ENCODE results near the gene TDG. TPM values are rescaled to one million over a fixed set of nuclear protein-coding genes. Genes with fewer than 3 reads are reported as not detected.

TDG gene
- total and polyA plus RNA-seq, 10 of the 15 experiments (the other 5 are each of a cell fraction or from before 2014, with no cell fraction given), result 29.7 to 68.8 (median 51.2) TPM

GRCh38 chr12:104002686-104003085 lies 37.0 kb downstream of the TDG start (continued):
- TF ChIP-seq REST (IDR thresholded peaks at IDR 0.05; ENCODE audit: low read depth, low read length) (no peak), SUZ12 (IDR thresholded peaks at IDR 0.05; ENCODE audit: unreplicated experiment) (no peak), FOXK2 (IDR thresholded peaks at IDR 0.05) (no peak), HDAC6 (IDR thresholded peaks at IDR 0.05; ENCODE audit: unreplicated experiment) (no peak)
- TF ChIP-seq, protein P1, sequence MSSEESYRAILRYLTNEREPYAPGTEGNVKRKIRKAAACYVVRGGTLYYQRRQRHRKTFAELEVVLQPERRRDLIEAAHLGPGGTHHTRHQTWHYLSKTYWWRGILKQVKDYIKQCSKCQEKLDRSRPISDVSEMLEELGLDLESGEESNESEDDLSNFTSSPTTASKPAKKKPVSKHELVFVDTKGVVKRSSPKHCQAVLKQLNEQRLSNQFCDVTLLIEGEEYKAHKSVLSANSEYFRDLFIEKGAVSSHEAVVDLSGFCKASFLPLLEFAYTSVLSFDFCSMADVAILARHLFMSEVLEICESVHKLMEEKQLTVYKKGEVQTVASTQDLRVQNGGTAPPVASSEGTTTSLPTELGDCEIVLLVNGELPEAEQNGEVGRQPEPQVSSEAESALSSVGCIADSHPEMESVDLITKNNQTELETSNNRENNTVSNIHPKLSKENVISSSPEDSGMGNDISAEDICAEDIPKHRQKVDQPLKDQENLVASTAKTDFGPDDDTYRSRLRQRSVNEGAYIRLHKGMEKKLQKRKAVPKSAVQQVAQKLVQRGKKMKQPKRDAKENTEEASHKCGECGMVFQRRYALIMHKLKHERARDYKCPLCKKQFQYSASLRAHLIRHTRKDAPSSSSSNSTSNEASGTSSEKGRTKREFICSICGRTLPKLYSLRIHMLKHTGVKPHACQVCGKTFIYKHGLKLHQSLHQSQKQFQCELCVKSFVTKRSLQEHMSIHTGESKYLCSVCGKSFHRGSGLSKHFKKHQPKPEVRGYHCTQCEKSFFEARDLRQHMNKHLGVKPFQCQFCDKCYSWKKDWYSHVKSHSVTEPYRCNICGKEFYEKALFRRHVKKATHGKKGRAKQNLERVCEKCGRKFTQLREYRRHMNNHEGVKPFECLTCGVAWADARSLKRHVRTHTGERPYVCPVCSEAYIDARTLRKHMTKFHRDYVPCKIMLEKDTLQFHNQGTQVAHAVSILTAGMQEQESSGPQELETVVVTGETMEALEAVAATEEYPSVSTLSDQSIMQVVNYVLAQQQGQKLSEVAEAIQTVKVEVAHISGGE (CRISPR knock-in tag; IDR thresholded peaks at IDR 0.05), result no peak

DNA sequence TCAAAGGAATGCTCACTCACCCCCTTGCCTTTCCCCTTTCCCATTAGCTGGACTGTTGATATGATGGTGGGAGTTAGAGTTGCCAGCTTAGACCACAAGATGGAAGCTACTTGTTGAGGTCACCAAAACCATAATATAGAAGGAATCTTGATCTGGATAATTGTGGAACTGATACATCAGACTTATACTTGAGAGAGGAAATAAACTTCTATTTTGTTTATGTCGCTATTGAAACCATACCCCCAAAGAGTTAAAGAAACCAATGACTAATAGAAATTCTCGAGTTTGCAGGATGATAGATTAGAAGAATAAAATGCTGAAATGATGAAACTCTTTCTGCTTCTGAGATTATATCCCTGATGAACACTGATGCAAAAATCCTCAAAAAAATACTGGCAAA lies 37.9 kb downstream of the TDG start:
- Histone ChIP-seq H3K79me2 (ENCODE audit: control insufficient read depth, insufficient read depth, low read length) (no peaks in the 10 kb centered on the region), H3K4me3 (no peak overlapping the region), H4K20me1 (ENCODE audit: control insufficient read depth, insufficient read depth) (no peaks in the 10 kb centered on the region), H3K27me3 (replicated peaks in 1 of 2; ENCODE audit: control insufficient read depth in 2 of 2, insufficient read depth in 2 of 2, low read length in 1 of 2) (no peaks in the 10 kb centered on the region), H3K36me3 (ENCODE audit: control insufficient read depth in 2 of 2, insufficient read depth in 2 of 2, low read length in 1 of 2) (no peaks in the 10 kb centered on the region), H3K4me1 (ENCODE audit: control insufficient read depth, insufficient read depth, low read length) (no peaks in the 10 kb centered on the region), H3K4me2 (ENCODE audit: control insufficient read depth, insufficient read depth) (no peak overlapping the region), H3K9me3 (replicated peaks; ENCODE audit: control insufficient read depth, insufficient read depth, low read length) (no peaks in the 10 kb centered on the region; the same call in 2 of the 3 replicates), H2AFZ (ENCODE audit: control insufficient read depth, low read depth, low read length) (no peak overlapping the region), H3K9ac (ENCODE audit: control insufficient read depth, insufficient read depth, low read length) (no peak overlapping the region), H3K27ac (ENCODE audit: control insufficient read depth, insufficient read depth) (no peak overlapping the region)
- ChIA-PET CTCF (interaction anchor here (2.3 kb wide), 1 partner anchor 105 kb away, joined by 11 read pairs; no protein-coding TSS in a partner anchor), POLR2A (no interaction called here), SMC1A (ENCODE audit: uncharacterized antibody, unreplicated experiment) (interaction anchor here (0.7 kb wide), 1 partner anchor 338 kb away, joined by 3 read pairs; no protein-coding TSS in a partner anchor), RAD21 (ENCODE audit: unreplicated experiment) (no interaction called here)
- TF ChIP-seq KDM1A (IDR thresholded peaks at IDR 0.05; ENCODE audit: borderline replicate concordance) (no peak), SMC3 (IDR thresholded peaks at IDR 0.05; ENCODE audit: borderline replicate concordance, low read length) (no peak), NFYB (IDR thresholded peaks at IDR 0.05; ENCODE audit: insufficient read depth, low read depth, low read length) (no peak), ZNF24 (IDR thresholded peaks at IDR 0.05) (no peak), ZNF207 (IDR thresholded peaks at IDR 0.05; ENCODE audit: borderline replicate concordance) (no peak), IRF5 (IDR thresholded peaks at IDR 0.05; ENCODE audit: borderline replicate concordance) (no peak), CEBPB (IDR thresholded peaks at IDR 0.05; ENCODE audit: borderline replicate concordance in 1 of 2, low read depth in 2 of 2, low read length in 2 of 2) (no peak), HCFC1 (IDR thresholded peaks at IDR 0.05; ENCODE audit: low read length) (no peak)
- TF ChIP-seq, protein P2, sequence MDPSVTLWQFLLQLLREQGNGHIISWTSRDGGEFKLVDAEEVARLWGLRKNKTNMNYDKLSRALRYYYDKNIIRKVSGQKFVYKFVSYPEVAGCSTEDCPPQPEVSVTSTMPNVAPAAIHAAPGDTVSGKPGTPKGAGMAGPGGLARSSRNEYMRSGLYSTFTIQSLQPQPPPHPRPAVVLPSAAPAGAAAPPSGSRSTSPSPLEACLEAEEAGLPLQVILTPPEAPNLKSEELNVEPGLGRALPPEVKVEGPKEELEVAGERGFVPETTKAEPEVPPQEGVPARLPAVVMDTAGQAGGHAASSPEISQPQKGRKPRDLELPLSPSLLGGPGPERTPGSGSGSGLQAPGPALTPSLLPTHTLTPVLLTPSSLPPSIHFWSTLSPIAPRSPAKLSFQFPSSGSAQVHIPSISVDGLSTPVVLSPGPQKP (IDR thresholded peaks at IDR 0.05; ENCODE audit: low read depth, low read length), result no peak
- intact Hi-C loops (cut with micrococcal nuclease; ENCODE audit: unreplicated experiment) (no loop called here), in situ Hi-C loops (cut with MboI) (no loop called here)
- no TSS peak for BruUV-seq (replicated peaks)
- ATAC-seq (no peak), FAIRE-seq (no peak), DNase-seq (ENCODE audit: low read depth, low spot score) (no peak)
- 24% methylated on average over 2 of the region's 2 CpGs for whole genome bisulfite sequencing (ENCODE audit: insufficient coverage, insufficient replicate concordance, low lambda C conversion rate, missing lambda C conversion rate)

Measured in GM12878 (cell line).